Activated T-helper 2 cell treated with anti-CD3 and anti-CD28 coated beads, Interferon-gamma antibody, Interleukin-2, Interleukin-4, amounts not matched to agents 10 μg/mL and 5 μg/mL and 100 μg/mL, durations not matched to agents 14 hours and 24 hours and 36 hours (primary cell): ENCODE data around the gene B4GALT1. TPM values are rescaled to one million over a fixed set of nuclear protein-coding genes. Genes with fewer than 3 reads are reported as not detected.
A peak's percentile ranks its signal among the peaks of the same experiment; 100 is the strongest.
"Not testable (repeated sequence)": the region's sequence is repeated elsewhere in the genome, so short reads cannot be mapped to it uniquely, and the experiment has no call there.

Experiments
- DNase-seq: peaks from one replicate; pipeline ENCODE4 v3.0.0; 2021; ENCODE audit warnings: low spot score
- H3K27ac Mint-ChIP-seq: one replicate; pipeline ENCODE4 v1.8.0; 2021; ENCODE audit warnings: mixed read lengths
- H3K27me3 Mint-ChIP-seq: one replicate; pipeline ENCODE4 v1.8.0; 2021; ENCODE audit warnings: low read depth, mixed read lengths
- H3K36me3 Mint-ChIP-seq: one replicate; pipeline ENCODE4 v1.8.0; 2021; ENCODE audit warnings: low read depth, mixed read lengths
- H3K4me1 Mint-ChIP-seq: one replicate; pipeline ENCODE4 v1.8.0; 2021; ENCODE audit warnings: low read depth, mixed read lengths
- H3K4me3 Mint-ChIP-seq: one replicate; pipeline ENCODE4 v1.8.0; 2021; ENCODE audit warnings: low read depth, mild to moderate bottlenecking, moderate library complexity, mixed read lengths
- H3K9me3 Mint-ChIP-seq: one replicate; pipeline ENCODE4 v1.8.0; 2021; ENCODE audit warnings: mixed read lengths
- intact Hi-C: fragments of 100-400 bp; cut with micrococcal nuclease; formaldehyde crosslinking; loops from one replicate; pipeline ENCODE4 v1.15.1; 2023
- total RNA-seq: library from RNA; stranded (reverse); gene quantifications from 2 replicates; pipeline ENCODE4 v1.2.3, GENCODE V29; 2022

The B4GALT1 gene
- total RNA-seq, 1 donor from 2014 or later: 60.6 TPM

DNA sequence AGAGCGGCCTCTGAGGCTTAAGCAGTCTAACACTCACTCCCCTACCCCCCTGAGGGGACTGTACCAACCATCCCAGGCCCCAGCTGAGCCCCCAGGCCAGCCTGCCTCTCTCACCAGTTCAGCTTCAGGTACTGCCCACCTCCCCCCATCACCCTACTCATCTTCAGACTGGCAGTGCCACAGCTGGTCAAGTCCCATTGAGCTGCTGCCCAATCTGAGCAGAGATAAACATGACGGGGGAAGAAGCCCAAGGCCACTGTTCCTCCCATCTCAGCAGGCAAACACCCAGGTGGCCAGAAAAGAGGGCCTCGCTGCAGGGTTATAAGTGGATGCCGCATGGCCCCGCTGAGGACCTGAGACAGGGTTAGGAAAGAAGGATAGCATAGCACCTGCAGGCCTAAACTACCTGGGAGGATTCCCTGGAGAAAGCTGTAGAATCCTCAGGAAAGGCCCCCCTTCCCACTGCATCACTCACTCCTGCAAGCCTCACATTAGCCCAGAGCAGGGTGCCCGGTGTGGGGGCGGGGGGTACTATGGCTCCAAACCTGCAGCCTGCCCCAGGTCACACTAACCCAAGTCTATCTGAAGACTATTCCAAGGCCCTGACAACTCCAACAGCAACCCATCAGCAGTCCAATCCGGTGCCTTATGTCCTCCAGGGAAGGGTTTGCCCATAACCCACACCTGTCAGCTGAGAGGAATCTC is 3.6 kb downstream of the B4GALT1 start:
- Mint-ChIP-seq H3K27ac (peak overlapping the region; percentile 70), H3K4me3 (peak overlapping the region; percentile 79), H3K36me3 (peaks cover 23% of the 10 kb centered on the region), H3K4me1 (peaks cover 72% of the 10 kb centered on the region), H3K9me3 (no peaks in the 10 kb centered on the region), H3K27me3 (no peaks in the 10 kb centered on the region)
- intact Hi-C loops: loop anchor here (10.0 kb wide), 1 partner anchor 779 kb away; the partner anchor contains the start of gene ACO1
- DNase-seq: no peak

DNA sequence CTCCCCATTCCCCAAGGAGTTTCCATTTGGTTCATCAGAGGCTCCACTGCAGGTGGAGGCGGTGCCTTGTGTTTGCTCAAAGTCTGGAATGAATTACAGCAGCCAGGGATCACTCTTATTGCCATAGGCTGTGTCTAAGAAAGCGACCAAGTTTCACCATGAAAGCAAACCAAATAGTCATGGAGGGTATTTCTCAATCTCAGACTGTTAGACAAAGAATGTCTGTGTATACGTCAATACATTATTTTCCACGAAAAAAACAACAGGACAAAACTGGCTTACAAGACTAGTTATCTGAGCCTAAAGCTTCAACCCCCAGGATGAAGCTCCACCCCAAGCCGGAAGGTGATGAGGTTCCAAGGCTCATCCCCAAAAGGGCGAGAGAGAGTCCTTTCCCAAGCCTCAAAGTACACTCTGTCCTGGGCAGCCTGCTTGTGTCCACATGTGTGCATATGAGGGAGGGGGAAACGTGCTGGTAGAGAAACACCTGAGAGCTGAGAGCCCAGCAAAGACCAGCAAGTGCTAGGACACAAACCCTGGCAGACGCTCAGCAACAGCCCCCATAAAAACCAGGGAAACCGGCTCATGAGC is 4.3 kb downstream of the B4GALT1 start:
- no peak for DNase-seq
- intact Hi-C loops: loop anchor here (10.0 kb wide), 1 partner anchor 778 kb away; the partner anchor contains the start of gene ACO1
- H3K4me1 Mint-ChIP-seq: peaks cover 72% of the 10 kb centered on the region
- H3K27me3 Mint-ChIP-seq: no peaks in the 10 kb centered on the region
- H3K9me3 Mint-ChIP-seq: no peaks in the 10 kb centered on the region
- peaks cover 23% of the 10 kb centered on the region for H3K36me3 Mint-ChIP-seq
- H3K27ac Mint-ChIP-seq: no peak overlapping the region
- H3K4me3 Mint-ChIP-seq: no peak overlapping the region

DNA sequence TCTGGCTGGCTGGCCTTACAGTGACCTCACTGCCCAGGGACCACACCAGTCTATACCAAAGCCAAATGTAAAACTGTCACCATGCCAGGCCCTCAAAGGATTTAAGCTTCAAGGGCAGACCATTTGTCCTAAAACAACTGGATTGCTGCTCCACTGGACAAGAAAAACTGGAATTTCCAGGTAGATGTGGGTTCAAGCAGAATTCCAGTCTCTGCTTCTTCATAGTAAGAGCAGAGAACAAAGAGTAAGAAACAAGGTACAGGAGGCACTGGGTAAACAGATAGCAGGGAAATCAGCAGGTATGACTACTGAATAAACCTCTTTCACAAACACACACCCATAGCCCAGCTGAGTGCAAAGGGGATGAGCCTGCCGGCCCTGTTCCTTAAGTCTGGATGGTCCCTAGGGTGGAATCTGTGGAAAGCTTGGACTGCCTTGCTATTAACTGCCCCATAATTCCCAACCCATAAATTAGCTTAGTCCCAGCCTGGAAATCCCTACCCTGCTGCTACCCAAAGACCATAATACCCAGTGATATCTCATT is 5.5 kb downstream of the B4GALT1 start:
- peaks cover 77% of the 10 kb centered on the region for H3K4me1 Mint-ChIP-seq
- intact Hi-C loops: loop anchor here (2.0 to 10.0 kb wide), 2 partner anchors 19 to 777 kb away; partner anchors contain the start of gene ACO1
- H3K27me3 Mint-ChIP-seq: no peaks in the 10 kb centered on the region

DNA sequence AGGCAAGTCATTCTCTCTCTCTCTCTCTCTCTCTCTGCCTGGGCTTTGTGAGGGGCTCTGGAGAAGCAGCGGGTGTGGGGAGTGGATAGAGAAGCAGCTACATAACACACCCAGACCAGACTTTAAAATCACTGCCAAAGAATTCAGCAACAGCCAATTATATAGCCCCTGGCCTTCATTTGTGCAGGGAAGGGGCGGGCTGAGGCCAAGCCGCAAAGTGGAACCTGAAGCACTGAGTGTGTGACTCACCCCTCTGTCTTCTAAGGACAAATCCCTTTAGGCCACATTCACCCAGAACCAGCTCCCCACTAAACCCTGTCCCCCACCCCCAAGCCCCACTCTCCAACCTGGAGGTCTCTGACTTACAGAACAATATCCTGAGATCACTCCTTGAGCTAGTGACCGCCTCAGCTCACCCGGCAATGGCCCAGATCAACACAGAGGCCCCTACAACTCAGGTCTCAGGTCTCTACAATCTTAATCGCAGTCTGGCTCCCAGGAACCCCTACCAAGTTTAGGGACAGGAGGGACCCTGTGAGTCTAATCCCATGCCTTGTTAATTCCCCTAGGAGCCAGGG is 6.0 kb downstream of the B4GALT1 start:
- intact Hi-C loops: loop anchor here (2.0 to 10.0 kb wide), 2 partner anchors 18 to 776 kb away; partner anchors contain the start of gene ACO1
- Mint-ChIP-seq H3K27ac (peak overlapping the region; percentile 97), H3K36me3 (peaks cover 22% of the 10 kb centered on the region), H3K4me1 (peaks cover 78% of the 10 kb centered on the region), H3K9me3 (no peaks in the 10 kb centered on the region), H3K4me3 (peak overlapping the region; percentile 73), H3K27me3 (no peaks in the 10 kb centered on the region)
- DNase-seq: peak; percentile 22

More for the DNA sequence above, 5.5 kb downstream of the B4GALT1 start:
- Mint-ChIP-seq H3K9me3 (no peaks in the 10 kb centered on the region), H3K27ac (peak overlapping the region; percentile 97), H3K4me3 (peak overlapping the region; percentile 0), H3K36me3 (peaks cover 23% of the 10 kb centered on the region)
- DNase-seq: no peak

DNA sequence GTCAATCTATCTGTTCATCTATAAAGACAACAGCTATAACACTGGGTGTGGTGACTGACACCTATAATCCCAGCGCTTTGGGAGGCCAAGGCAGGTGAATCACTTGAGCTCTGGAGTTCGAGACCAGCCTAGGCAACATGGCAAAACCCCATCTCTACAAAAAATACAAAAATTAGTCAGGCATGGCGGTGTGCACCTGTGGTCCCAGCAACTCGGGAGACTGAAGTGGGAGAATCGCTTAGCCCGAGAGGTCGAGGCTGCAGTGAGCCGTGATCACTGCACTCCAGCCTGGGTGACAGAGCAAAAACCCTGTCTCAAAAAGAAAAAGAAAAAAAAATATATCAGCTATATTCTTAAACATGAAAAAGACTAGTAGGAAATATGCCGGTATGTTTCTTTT is 6.7 kb downstream of the B4GALT1 start:
- H3K27ac Mint-ChIP-seq: peak overlapping the region; percentile 97
- H3K4me1 Mint-ChIP-seq: peaks cover 83% of the 10 kb centered on the region
- H3K9me3 Mint-ChIP-seq, DNase-seq, H3K27me3 Mint-ChIP-seq: not testable (repeated sequence)
- intact Hi-C loops: loop anchor here (1.0 to 10.0 kb wide), 3 partner anchors 18 to 776 kb away; partner anchors contain the start of gene ACO1
- H3K4me3 Mint-ChIP-seq: peak overlapping the region; percentile 76
- peaks cover 23% of the 10 kb centered on the region for H3K36me3 Mint-ChIP-seq

DNA sequence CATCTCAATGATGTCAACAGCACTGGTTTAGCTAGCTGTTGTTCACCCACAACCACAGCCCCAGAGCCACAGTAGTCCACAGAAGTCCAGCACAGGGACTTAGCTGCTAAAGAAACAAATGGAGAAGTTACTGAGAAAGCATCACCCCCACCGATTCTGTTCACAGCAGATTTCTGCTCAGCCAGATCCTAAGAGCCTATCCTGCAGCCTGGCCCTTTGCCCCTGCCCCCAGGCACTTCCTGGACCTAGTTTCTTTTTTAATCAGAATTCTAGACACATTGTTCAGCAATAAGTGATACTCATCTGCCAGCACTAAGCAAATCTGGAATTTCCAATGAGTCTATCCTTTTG is 7.4 kb downstream of the B4GALT1 start:
- Mint-ChIP-seq H3K4me3 (peak overlapping the region; percentile 76), H3K36me3 (peaks cover 23% of the 10 kb centered on the region), H3K4me1 (peaks cover 84% of the 10 kb centered on the region), H3K9me3 (no peaks in the 10 kb centered on the region), H3K27ac (peak overlapping the region; percentile 97), H3K27me3 (no peaks in the 10 kb centered on the region)
- DNase-seq: peak; percentile 46
- intact Hi-C loops: loop anchor here (1.0 to 10.0 kb wide), 5 partner anchors 8 to 775 kb away; partner anchors contain the start of genes ACO1, B4GALT1 and NFX1

DNA sequence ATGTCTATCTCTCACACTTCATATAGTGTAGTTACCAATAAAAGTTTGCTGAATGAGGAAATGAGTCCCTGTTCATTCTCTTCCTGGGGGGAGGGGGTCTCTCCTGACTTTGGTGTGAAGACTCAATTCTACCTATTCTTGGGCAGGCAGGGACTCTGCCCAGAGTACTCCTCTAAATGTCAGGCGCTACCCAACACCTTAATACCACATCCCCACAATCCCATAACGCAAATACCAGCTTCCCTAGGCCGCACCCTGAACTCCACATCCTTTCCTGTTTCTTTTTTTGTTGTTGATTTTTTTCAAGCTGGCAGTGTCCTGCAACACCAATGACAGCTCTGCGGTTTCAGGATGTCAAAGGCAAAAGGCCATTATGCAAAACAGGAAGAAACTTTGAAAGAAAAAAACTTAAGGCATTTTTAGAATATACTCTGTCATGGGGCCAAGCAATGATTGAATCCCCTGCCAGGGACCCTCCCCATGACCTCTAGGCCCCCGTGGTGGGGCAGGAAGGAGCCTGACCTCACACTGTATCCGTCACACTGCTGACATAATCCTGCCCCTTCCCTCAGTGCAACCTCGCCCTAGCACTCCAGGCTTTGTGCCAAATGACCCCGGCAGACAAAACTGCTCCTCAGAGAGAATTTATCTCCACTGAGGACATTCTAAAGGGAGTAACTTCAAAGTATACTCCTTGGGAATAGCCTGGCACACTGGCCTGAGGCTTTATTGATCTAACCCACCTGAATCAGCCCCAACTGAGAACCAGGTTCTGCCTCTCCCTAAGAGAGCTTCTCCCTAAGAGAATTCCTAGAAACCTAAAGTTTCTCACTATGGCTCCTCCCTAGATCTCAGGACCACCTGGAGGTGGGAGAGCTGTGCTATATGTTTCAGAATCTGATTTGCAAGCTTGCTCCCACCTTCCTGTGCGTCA is 8.0 kb downstream of the B4GALT1 start:
- DNase-seq: no peak
- Mint-ChIP-seq H3K27ac (peak overlapping the region; percentile 97), H3K27me3 (no peaks in the 10 kb centered on the region), H3K36me3 (peaks cover 24% of the 10 kb centered on the region), H3K4me3 (peak overlapping the region; percentile 76), H3K9me3 (no peaks in the 10 kb centered on the region), H3K4me1 (peaks cover 86% of the 10 kb centered on the region)
- intact Hi-C loops: loop anchor here (1.0 kb wide), 2 partner anchors 8 to 131 kb away; partner anchors contain the start of genes B4GALT1 and NFX1

DNA sequence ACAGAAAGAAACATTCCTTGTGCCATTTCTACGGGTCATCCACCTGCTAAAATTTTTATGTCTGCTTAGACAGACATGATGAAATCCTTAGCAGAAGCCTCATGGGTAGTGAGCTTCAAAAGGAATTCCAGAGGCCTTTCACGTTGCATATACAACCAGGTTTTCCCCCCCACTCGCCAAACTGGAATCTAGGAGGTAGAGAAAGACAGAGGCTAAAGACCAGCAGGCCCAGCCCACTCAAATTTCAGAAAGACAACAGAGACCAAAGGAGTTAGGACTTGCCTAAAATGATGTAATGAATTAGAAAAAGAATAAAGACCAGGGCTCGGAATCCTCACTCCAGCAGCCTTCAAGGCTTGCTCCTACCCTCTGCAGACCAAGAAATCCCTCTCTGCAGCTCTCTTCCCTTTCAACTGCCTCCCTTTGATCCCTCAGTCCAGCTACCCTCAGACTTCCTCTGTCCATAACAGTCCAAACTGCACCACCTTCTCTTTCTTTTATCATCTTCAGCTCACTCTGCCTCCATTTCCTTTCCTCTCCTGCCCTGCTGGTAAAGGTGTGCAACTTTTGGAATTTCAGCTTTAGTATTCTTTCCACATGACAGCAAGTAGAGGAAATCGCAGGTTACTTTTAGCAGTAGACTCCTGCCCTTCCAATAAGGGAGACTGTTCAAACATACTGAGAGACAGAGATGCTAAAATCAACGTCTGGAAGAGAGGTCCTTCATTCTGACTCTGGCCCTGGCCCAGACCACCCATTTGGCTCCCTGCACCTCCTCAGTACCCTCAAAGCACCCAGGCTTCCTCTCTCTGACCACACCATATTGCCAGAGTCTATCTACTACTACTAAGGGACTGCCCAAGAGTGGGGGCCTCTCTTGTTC is 8.9 kb downstream of the B4GALT1 start:
- peaks cover 23% of the 10 kb centered on the region for H3K36me3 Mint-ChIP-seq
- H3K4me1 Mint-ChIP-seq: peaks cover 86% of the 10 kb centered on the region
- peak overlapping the region; percentile 97 for H3K27ac Mint-ChIP-seq
- DNase-seq: no peak
- intact Hi-C loops: no loop called here
- H3K4me3 Mint-ChIP-seq: peak overlapping the region; percentile 76
- H3K9me3 Mint-ChIP-seq: no peaks in the 10 kb centered on the region
- no peaks in the 10 kb centered on the region for H3K27me3 Mint-ChIP-seq

DNA sequence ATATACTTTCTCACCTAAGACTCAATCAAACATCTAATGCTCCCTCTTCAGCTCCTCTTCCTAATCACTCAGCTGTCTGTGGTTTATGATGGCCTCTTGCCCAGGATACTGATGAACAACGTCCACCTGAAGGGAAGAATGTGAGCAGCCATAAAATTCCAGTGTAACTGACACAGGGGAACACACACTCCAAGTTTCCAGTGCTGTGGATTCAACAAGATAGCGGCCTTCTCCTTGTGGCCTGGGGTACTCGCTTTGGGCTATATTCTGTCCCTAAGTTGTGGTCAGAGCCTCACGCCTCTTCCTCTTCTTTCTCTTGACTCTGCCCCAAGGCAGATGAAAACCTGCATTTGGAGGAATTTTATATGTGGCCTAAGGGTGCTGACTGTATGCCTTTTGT is 11.7 kb downstream of the B4GALT1 start:
- Mint-ChIP-seq H3K27ac (peak overlapping the region; percentile 36), H3K4me1 (peaks cover 83% of the 10 kb centered on the region), H3K27me3 (no peaks in the 10 kb centered on the region), H3K4me3 (no peak overlapping the region), H3K36me3 (peaks cover 23% of the 10 kb centered on the region), H3K9me3 (no peaks in the 10 kb centered on the region)
- intact Hi-C loops: no loop called here
- no peak for DNase-seq

DNA sequence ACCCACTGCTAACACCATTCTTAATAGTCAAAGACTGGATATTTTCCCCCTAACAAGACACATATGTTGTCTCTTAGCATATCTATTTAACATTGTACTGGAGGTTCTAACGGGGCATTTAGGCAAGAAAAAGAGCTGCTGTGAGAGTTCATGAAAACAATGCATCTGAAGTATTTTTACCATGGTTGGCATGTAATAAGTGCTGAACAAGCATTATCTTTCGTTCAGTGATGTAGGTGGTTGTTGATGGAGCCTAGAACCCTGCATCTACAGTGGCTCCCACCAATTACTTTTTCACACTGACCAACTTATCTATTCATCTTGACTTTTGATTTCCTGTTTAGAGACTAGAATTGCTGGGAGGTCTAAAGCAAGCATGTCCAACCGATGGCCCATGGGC is 12.8 kb downstream of the B4GALT1 start:
- Mint-ChIP-seq H3K9me3 (no peaks in the 10 kb centered on the region), H3K36me3 (peaks cover 23% of the 10 kb centered on the region), H3K4me3 (no peak overlapping the region), H3K4me1 (peaks cover 74% of the 10 kb centered on the region), H3K27ac (no peak overlapping the region), H3K27me3 (no peaks in the 10 kb centered on the region)
- no peak for DNase-seq
- intact Hi-C loops: no loop called here

DNA sequence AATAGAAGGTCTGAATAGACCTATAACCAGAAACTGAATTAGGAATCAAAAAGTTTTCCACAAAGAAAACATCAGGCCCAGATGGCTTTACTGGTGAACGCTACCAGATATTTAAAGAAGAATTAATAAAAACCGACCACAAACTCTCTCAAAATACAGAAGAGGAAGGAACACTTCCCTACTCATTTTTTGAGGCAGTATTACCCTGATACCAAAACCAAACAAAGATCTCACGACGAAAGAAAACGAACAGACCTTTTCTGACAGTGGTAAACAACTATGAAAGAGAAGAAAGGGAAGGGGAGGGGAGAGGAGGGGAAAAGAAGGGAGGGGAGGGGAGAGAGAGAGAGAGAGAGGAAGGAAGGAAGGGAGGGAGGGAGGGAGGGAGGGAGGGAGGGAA is 13.5 kb downstream of the B4GALT1 start:
- H3K36me3 Mint-ChIP-seq: peaks cover 19% of the 10 kb centered on the region
- DNase-seq: no peak
- H3K27ac Mint-ChIP-seq: peak overlapping the region; percentile 24
- H3K9me3 Mint-ChIP-seq: no peaks in the 10 kb centered on the region
- intact Hi-C loops: no loop called here
- H3K4me3 Mint-ChIP-seq: peak overlapping the region; percentile 11
- peaks cover 67% of the 10 kb centered on the region for H3K4me1 Mint-ChIP-seq
- H3K27me3 Mint-ChIP-seq: no peaks in the 10 kb centered on the region
